MM.1S (cell line): Measurements from ENCODE around the gene SCUBE2.

ENCODE experiments used
- CTCF ChIP-seq: fragments of 300-600 bp; sonication (generic); IDR thresholded peaks from 2 replicates; pipeline ENCODE4 v1.5.1; 2016; ENCODE audit warnings: antibody characterized with exemption, low read length, mixed read lengths
- EZH2phosphoT487 ChIP-seq: fragments of 300-600 bp; sonication (generic); IDR thresholded peaks from 2 replicates; pipeline ENCODE4 v1.6.1; 2018; ENCODE audit warnings: antibody characterized with exemption, low read length

- no peak for TF ChIP-seq EZH2phosphoT487
- TF ChIP-seq CTCF = no peak
Measured at GRCh38 chr11:9046481-9046880, 44.9 kb downstream of the SCUBE2 start.
